HS-27A (cell line): ENCODE measurements around the gene CTPS1.

Experiments used
- DNase-seq: peaks from one replicate; pipeline ENCODE4 v3.0.0-alpha.2; 2012; ENCODE audit warnings: low read depth, missing footprints

CTPS1 gene

DNA sequence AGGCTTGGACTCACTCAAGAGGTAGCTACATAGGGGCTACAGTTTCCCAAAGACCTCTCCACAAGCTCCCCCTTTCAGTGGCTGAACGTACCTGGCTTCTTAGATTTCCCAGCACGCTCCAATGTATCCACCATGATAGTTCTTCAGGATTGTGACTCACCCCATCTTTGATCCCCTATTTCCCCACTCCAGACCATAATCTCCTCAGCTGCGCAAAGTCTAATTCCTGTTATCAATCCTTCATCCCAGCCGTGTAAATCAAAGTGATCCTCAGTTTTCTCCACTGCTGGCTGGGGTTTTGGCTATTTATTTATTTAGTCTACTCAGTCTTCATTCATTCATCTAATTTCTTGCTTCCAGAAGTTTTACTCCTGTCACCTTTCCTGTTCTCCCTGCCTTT lies 13.1 kb upstream of the CTPS1 start:
- no peak for DNase-seq

DNA sequence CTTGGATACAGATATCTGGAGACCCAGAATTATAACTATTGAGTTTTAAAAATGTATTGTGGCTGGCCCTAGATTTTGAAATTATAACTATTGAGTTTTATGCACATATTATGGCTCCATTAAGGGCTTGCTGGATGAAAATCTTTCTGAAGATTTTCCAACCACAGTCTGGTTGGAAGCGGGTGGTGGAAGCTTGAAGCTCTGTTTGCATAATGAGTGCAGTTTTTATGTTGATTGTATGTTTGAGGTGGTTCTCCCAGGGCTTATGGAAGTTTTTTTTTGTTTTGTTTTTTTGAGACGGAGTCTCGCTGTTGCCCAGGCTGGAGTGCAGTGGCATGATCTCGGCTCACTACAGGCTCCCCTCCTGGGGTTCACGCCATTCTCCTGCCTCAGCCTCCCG lies 10.1 kb upstream of the CTPS1 start:
- DNase-seq, result no peak

DNA sequence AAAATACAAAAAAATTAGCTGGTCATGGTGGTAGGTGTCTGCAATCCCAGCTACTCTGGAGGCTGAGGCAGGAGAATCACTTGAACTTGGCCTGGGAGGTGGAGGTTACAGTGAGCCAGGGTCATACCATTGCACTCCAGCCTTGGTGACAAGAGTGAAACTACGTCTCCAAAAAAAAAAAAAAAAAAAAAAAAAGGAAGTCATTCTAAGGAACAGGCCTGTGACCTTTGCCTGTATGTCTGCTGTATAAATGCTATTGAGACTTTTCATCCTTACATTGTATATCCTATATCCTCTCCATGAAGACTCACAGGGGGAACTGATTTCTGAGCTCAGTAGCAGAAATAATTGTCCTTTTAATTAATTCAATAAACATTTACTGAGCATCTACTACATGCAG lies 7.5 kb upstream of the CTPS1 start:
- DNase-seq, result no peak

DNA sequence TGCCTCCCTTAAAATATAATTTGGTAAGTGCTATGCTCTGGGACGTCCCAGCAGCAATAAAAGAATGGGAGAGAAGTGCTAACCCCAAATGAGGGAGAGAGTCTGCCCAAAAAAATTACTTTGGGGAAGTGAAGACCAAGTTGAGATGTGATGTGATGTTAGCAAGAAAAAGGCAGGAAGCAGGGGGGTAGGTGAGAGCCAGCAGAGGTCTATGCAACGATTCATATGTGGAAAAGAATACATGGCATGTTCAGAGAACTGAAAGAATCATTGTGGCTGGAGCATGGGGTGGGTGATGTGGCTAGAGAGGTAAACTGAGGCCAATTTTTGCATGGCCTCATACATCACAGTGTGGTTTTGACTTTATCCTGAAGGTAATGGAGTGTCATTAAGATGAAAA lies 5.6 kb upstream of the CTPS1 start:
- no peak for DNase-seq

DNA sequence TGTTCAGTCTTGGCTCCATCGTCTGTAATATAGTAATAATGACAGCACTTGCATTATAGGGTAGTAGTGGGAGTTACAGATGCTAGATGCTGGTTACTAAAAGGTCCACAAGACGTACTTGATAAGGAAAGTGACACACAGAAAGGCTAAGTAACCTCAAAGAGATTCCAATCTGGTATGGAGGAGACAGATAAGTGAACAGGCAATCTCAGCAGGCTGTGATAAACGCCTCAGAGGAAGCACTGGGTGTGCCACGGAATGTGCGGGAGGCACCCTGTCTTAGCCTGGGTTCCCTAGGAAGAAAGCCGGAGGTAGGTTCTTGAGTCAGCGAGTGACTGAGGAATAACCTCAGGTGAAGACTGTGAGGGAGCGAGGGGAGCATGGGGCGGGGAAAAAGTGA lies 4.6 kb upstream of the CTPS1 start:
- DNase-seq, result no peak

DNA sequence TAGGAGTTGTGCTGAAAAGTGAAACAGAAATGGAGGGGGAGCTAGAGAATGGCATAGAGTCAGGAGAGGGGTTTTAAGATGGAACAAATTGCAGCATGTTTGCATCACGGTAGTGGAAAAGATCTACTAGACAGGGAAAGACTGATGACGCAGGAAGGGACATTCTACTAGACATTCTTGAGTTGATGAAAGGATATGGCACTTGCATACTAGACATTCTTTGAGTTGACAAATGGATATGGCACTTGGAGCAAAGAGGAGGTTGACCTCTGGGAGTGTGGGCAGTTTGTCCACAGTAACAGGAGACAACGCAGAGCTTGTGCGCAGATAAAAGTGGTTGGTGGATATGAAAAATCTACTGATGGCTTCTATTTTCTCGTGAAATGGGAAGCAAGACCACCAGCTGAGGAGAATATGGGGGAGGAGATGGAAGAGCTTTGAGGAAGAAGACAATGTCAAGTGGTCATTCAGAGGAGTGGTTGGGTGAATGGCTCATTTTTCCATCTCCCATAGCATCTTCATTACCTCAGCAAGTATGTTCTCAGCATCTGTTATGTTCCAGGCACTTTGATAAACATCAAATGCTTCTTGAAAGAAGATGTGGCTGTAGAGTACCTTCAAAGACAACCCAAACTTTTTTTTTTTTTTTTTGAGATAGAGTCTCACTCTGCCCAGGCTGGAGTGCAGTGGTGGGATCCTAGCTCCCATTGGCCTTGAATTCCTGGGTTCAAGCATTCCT lies 2.4 kb upstream of the CTPS1 start:
- DNase-seq, result peak; percentile 96

DNA sequence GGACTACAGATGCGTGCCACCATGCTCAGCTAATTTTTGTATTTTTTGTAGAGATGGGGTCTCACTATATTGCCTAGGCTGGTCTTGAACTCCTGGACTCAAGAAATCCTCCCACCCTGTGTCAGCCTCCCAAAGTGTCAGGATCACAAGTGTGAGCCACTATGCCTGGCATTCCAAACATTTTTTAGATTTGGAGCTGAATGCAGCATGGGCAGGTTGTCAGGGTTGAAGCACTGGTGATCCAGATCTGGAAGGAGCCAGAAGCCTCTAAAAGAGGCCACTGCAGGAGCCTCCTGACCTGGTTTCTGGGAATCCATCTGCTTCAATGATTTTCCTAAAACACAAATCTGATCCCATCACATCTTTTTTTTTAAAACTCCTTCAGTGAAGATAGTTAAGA lies 1.8 kb upstream of the CTPS1 start:
- peak; percentile 83 for DNase-seq

DNA sequence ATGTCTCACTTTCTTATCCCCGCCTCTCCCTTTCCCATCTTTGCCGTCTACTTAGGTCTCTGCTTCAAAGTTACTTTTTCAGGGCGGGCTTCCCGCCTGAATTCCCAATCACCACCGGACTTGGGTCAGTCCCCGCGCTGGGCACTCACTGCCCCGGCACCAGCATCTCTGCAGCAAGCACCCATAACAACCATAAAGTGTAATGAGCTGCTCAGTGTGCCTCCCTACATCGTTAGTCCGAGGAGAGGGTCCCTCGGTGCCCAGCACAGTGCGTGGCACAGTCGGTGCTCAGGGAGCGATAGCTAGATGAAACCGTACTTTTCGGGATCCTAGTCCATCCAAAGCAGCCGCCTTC lies 633 bp upstream of the CTPS1 start:
- DNase-seq, result no peak

DNA sequence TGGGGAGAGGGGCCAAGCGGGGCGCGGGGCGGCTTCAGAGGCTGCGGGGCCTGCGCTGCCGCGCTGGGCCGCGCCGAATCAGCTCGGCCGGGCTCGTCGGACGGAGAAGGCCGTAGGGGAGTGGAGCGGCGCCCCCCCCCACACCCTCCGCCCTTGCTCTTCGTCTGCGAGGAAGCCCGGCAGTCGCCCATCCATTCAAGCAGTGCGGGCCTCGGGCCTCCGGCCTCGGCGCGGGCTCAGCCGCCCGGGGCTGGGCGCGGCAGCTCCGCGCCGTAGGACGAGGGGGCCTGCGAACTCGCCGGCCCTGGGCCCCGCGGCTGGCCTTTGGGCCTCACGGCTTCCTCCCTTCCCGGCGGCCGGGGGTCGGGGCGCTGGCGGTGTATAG lies 564 bp downstream of the CTPS1 start:
- no peak for DNase-seq

DNA sequence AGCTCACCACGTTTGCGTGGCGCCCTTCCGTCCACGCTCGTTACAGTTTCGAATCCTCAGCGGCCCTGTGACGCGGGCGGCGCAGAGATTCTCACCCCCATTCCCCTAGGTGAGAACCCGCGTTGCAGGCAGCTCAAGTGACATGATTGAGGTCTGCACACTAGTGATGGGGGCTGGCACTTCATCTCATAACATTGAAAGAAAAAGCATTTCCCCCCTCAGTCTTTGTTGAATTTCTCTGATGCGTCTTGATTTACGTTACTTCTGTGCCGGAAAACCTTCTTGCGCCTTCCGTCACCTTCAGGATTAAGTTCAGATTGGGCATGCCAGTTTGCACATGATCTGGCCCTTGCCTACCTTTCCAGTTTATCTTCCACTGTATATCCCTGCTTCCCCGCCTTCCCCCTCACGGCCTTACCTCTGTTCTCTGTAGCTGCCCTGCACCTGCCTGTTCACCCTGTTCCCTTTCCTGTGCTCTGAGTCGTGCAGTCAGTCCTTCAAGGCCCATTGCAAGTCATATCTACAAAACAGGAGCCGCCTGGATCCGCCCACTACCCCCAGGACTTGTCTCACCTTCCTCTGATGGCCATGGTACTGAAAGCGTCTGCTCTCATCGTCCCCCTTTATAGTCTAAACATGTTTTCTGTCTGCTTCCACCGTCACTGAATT lies 1.1 kb downstream of the CTPS1 start:
- DNase-seq, result no peak

DNA sequence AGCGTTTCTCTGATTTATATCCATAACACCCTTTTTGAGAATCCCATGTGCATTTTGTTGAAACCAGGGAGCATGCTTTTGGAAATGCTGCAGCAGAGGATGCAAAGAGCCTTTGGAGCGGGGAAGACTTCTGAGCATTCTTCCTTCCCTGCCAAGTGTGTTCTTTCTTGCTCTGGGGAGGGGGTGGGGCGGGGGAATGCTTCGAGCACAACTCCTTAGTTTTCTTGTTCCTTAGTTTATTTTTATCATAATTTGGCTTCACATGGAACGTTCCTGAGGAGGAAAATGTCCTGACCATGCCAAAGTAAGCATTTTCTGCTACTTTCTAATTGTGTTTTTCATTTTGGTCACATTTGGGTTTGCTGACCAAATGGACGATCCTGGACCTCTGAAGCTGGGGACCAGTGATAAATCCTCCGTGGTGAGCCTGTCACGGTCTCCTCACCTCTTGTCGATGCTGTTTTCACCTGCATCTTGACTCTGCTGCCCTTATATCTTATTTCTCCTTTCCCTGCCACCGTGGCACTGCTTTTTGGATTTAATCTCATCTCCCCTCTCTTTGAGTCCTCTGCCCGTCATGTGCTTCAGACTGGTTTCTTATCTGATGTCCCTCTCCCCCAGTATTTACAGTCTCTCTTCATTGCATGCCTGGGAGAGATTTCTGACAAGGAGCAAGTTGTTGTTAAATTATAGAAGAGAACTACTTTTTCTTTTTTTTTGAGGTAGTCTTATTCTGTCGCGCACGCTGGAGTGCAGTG lies 2.4 kb downstream of the CTPS1 start:
- no peak for DNase-seq

DNA sequence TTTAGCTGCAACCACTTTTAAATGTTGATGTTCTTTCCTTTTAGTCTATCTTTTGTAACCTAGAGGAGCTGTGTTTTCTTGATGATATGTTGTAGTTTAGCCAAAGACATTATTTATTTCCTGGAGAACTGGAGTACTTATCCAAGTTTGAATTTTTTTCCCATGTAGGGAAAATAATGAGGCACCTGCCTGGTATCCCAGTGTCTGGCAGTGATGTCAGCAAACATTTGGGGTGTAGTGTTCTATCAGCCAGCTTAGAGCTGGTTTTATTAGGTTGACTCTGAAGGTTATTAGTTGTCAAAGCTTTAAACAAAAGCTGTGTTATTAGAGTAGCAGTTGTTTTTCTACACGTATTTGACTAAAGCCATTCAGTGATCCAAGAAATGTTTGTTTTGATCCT lies 3.2 kb downstream of the CTPS1 start:
- no peak for DNase-seq

DNA sequence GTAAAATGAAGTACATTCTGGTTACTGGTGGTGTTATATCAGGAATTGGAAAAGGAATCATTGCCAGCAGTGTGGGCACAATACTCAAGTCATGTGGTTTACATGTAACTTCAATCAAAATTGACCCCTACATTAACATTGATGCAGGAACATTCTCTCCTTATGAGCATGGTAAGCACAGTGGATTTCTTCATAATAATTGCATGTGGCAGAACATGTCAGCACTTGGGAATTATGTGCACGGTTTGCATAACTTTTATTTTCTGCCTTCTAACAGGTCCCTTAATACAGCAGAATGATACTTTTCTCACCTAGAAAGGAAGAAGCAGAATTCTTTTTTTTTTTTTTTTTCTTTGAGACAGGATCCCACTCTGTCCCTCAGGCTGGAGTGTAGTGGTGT lies 3.8 kb downstream of the CTPS1 start:
- no peak for DNase-seq

DNA sequence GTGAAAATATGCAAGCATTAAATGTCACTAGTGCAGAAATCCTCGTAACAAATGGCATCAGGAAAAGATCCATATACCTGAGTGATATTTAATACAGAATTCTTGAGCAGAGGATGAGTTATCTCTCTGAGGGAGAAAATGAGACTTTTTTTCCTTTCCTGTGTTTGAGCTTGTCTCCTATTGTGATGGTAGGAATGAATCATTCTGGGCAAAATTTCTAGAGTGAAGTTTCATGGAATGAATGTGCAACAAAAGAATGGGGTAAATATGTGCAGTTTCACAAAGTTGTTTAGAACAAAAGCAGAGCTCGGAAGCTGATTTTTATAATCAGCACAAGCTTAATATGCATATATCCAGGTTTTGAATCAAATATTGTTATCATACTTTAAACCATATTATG lies 4.6 kb downstream of the CTPS1 start:
- no peak for DNase-seq

DNA sequence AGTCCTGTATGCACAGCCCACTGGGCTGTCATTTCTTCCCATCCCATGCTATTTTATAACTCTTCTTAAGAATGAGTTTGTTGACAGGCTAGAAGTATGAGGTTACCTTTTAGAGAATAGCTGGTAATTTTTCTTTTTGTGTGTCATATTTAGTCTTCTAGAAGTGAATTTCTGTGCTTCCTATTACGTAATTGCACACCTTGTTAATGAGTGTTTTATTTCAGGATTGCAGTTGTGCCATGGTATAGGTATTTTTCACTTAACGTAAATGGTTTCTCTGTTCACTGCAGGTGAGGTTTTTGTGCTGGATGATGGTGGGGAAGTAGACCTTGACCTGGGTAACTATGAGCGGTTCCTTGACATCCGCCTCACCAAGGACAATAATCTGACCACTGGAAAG lies 5.0 kb downstream of the CTPS1 start:
- DNase-seq, result no peak

DNA sequence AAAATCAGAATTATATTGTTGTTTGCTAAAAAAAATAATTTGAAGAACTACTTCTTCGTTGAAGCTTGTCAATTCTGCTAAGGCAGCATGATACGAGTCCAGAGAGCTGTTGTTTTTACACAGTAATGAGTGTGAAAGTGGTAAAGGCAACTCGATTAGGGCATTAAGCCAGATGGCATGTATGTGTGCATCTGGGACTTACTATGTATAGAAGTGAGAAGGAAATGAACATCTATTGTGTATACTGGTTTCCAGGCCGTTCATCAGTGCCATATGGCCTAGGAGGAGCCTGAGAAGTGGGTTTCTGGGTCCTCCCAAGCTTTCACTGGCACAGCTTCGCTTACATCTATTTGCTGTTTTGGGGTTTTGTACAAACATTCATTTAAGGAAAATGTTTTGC lies 5.7 kb downstream of the CTPS1 start:
- DNase-seq, result no peak

DNA sequence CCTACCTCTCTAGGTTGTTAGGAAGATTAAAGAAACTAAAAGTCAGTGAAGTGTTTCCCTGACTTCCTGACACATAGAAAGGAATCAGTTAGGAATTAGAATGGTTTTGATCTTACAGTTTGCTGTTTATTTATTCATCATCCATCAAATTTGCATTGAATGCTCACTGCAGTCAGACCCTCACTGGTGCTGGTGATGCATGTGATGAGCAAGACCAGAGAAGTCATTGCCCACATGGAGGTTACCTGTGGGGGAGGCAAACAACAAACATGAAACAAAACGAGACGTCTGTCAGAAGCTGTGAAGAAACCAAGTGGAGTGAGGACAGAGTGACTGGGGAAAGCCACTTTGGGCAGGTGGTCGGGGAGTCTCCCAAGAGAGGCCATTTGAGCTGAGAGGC lies 6.4 kb downstream of the CTPS1 start:
- DNase-seq, result no peak

DNA sequence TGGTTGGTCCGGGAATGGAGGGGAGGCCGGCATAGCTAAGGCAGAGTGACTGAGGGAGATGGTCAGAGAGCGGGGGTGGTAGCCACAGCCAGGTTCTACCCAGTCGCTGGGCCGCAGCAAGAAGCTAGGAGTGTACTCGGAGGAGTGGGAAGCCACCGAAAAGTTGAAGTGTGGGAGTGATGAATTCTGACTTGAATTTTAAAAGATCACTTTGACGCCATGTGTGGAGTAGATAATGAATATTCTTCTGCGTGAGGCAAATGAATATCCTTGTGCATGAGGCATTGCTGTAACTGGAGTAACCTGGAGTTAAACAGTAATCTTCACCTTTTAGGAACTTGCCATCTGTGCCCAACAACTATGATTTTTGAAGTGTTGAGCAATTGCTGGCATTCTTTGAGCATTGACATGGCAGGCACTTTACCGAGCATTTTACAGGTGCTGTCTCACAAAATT lies 6.9 kb downstream of the CTPS1 start:
- no peak for DNase-seq

DNA sequence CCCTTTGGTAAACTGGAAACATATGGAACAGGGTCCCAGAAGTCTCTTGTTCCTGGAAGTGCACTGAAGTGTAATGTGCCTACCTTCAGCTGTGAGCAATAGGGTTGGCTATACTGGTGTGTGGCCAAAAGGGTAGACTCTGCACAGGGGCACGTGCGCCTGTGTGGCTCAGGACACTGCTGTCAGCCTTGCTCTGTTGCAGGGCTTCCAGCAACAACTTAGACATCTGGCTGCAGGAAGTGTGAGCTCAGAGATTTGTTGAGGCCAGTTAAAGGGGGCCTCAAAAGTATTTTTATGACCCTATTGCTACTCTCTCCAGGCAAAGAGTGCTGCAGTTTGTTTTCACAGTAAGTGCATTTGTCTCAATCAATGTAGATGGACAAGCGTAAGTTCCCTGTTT lies 7.5 kb downstream of the CTPS1 start:
- DNase-seq, result no peak

DNA sequence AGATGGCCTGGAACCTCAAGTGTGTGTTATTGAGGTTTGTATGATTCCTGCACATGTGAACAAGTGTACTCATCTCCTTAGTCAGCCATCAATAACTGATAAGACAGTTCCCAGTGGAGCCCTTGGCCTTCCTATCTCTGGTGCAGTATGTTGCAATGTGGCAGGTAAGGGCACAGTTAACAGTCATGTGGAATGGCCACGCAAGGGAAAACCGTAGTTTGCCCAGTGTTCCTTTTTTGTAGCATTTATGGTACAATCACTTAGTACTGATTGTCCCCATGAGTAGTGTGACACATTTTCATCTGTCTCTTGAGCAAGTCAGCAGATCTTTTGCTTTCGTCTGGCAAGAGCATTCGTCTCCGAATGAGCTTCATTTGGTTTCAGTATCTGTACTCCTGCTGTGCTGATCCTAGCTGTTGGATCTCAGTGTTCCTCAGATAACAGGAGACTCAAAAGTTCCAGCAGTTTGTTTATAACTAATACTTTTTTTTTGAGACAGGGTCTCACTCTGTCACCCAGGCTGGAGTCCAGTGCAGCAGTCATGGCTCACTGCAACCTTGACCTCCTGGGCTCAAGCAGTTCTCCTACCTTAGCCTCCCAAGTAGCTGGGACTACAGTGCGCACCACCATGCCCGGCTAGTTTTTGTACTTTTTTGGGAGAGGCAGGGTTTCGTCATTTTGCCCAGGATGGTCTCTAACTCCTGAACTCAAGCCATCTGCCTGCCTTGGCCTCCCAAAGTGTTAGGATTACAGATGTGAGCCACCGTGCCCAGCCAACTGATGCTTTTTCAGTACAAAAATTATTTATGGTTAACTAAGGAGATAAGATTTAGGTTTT lies 8.2 kb downstream of the CTPS1 start:
- DNase-seq, result no peak

DNA sequence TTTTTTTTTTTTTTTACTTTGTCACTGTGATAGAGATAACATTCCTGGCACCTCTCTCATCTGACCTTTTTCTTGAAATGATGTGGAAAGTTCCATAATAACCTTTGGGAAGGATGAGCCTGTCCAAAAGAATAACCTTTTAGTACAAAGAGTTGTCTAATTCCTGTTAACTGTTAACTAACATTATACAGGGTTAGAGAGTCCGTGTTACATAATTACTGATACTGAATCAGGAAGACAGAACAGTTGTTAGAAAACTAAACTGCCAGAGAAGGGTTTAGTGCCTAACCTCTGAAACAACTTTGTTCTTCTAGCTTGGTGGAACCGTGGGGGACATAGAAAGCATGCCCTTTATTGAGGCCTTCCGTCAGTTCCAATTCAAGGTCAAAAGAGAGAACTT lies 8.8 kb downstream of the CTPS1 start:
- no peak for DNase-seq

DNA sequence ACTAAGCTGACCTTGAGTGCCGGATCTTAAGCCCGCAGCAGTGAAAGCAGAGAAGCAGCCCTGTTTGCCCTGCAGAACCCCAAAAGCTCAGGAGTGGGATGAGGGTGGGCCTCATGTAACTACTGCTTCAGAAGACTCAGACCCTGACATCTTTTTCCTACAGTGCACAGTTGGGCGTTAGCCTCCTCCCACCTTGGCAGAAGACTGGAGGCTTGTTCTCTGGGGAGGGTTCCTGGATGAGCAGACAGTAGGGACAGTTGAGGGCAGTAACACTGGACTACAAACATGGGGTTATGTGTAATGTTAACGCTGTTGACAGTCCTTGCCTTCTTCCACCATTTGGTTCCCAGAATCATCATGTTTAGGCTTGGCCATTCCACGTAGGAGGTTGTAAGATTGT lies 9.6 kb downstream of the CTPS1 start:
- no peak for DNase-seq

DNA sequence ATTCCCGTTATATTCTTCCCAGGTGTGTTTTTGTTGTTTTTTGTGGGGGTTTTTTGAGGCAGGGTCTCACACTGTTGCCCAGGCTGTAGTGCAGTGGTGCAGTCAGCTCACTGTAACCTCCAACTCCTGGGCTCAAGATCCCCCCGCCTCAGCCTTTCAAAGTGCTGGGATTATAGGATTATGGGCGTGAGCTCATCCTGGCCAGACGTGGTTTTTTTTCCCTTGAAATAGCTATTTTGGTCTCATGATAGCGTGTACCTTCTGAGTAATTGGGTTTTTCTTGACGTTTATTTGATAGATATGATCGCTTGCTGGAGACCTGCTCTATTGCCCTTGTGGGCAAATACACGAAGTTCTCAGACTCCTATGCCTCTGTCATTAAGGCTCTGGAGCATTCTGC lies 17.6 kb downstream of the CTPS1 start:
- no peak for DNase-seq
